ENCODE data around the gene PLEKHM1.
A peak's percentile ranks its signal among the peaks of the same experiment; 100 is the strongest.

The PLEKHM1 gene

GRCh38 chr17:45396496-45397205 lies 93.9 kb downstream of the PLEKHM1 start:
- Histone ChIP-seq H3K23ac (ENCODE audit: low read length) (no peak overlapping the region), H3K14ac (ENCODE audit: low read length) (no peak overlapping the region), H2BK5ac (ENCODE audit: low read depth, low read length, poor library complexity) (no peak overlapping the region), H3K4ac (ENCODE audit: low read depth, low read length) (no peak overlapping the region), H3K27me3 (ENCODE audit: insufficient read depth, low read length) (no peaks in the 10 kb centered on the region), H2AFZ (ENCODE audit: insufficient read depth, low read length, poor library complexity) (no peak overlapping the region), H3K4me2 (ENCODE audit: low read length) (no peak overlapping the region), H2BK120ac (ENCODE audit: insufficient read depth, low read length, poor library complexity) (no peak overlapping the region), H4K91ac (ENCODE audit: low read depth, low read length) (no peak overlapping the region), H3K4me3 (ENCODE audit: low read depth, low read length) (no peak overlapping the region), H3K79me1 (ENCODE audit: low read length) (no peaks in the 10 kb centered on the region), H4K12ac (ENCODE audit: low read depth, low read length) (no peak overlapping the region), H2BK12ac (ENCODE audit: low read length) (no peak overlapping the region), H3K9me3 (ENCODE audit: insufficient read depth, low read depth, low read length) (peaks cover 2% of the 10 kb centered on the region), H4K8ac (ENCODE audit: low read depth, low read length) (no peak overlapping the region), H3K18ac (ENCODE audit: low read length) (no peak overlapping the region), H3K9ac (ENCODE audit: low read length) (no peak overlapping the region), H3K27ac (ENCODE audit: low read depth, low read length) (no peak overlapping the region), H3K4me1 (ENCODE audit: control insufficient read depth in 1 of 2, insufficient read depth in 2 of 2, low read length in 2 of 2) (no peaks in the 10 kb centered on the region), H3K36me3 (ENCODE audit: control insufficient read depth in 1 of 2, insufficient read depth in 2 of 2, low read length in 2 of 2) (peaks cover 2 to 13% of the 10 kb centered on the region in 2 experiments), H3K79me2 (ENCODE audit: control insufficient read depth, insufficient read depth, low read length, poor library complexity) (no peaks in the 10 kb centered on the region), H2AK5ac (ENCODE audit: low read length) (no peak overlapping the region)
- DNase-seq, result no peak
- WGBS (ENCODE audit: extremely low coverage, insufficient coverage, insufficient read length), result no CpG with 5 or more reads among the region's 50 CpGs

- Histone ChIP-seq H3K27me3 (ENCODE audit: insufficient read depth, low read length) (no peaks in the 10 kb centered on the region), H4K12ac (ENCODE audit: low read depth, low read length) (no peak overlapping the region), H2AFZ (ENCODE audit: insufficient read depth, low read length, poor library complexity) (peak overlapping the region; percentile 45), H4K8ac (ENCODE audit: low read depth, low read length) (no peak overlapping the region), H3K36me3 (ENCODE audit: control insufficient read depth in 1 of 2, insufficient read depth in 2 of 2, low read length in 2 of 2) (peaks cover 2 to 10% of the 10 kb centered on the region in 2 experiments), H3K4me3 (ENCODE audit: low read depth, low read length) (no peak overlapping the region), H3K79me2 (ENCODE audit: control insufficient read depth, insufficient read depth, low read length, poor library complexity) (no peaks in the 10 kb centered on the region), H3K4ac (ENCODE audit: low read depth, low read length) (no peak overlapping the region), H3K4me1 (ENCODE audit: control insufficient read depth in 1 of 2, insufficient read depth in 2 of 2, low read length in 2 of 2) (no peaks in the 10 kb centered on the region), H2BK5ac (ENCODE audit: low read depth, low read length, poor library complexity) (no peak overlapping the region), H2BK12ac (ENCODE audit: low read length) (no peak overlapping the region), H3K14ac (ENCODE audit: low read length) (no peak overlapping the region), H3K27ac (ENCODE audit: low read depth, low read length) (no peak overlapping the region), H4K91ac (ENCODE audit: low read depth, low read length) (no peak overlapping the region), H3K18ac (ENCODE audit: low read length) (no peak overlapping the region), H3K9me3 (ENCODE audit: insufficient read depth, low read depth, low read length) (peaks cover 2% of the 10 kb centered on the region), H3K9ac (ENCODE audit: low read length) (no peak overlapping the region), H3K79me1 (ENCODE audit: low read length) (no peaks in the 10 kb centered on the region), H3K23ac (ENCODE audit: low read length) (no peak overlapping the region), H2BK120ac (ENCODE audit: insufficient read depth, low read length, poor library complexity) (no peak overlapping the region), H3K4me2 (ENCODE audit: low read length) (no peak overlapping the region), H2AK5ac (ENCODE audit: low read length) (no peak overlapping the region)
- DNase-seq, result no peak
- no CpG with 5 or more reads among the region's 60 CpGs for WGBS (ENCODE audit: extremely low coverage, insufficient coverage, insufficient read length)
Measured at GRCh38 chr17:45395569-45396415, 94.7 kb downstream of the PLEKHM1 start.

DNA sequence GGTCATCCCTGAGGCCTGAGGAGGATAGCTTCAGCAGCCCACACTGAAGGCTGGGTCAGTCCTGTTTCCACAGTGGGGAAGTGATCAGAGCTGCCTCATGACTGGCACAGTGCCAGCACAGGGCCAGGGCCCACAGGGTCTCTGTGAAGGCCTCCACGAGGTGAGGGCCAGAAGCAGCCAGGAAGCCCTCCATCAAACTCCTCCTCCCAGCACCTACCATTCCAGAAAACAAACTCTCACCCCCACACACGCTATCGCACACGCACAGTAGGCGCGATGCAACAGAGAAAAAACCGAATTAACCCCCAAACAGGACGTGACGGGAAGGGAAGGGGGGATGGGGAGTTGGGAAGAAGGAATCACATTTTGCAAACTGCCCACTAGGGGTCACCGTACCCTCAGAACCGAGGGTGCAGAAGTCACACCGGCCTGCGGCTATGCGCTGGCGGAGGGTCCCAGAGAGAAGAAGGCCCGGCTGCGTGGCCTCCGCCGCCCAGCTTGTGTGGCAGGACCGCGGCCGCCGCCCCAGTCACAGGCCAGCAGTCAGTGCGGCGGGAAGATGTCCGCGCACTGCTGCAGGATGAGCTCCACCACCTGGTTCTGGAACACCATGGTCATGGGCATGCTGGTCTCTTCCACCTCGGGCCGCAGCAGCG lies 95.5 kb downstream of the PLEKHM1 start:
- no peak overlapping the region for H2BK120ac ChIP-seq (ENCODE audit: insufficient read depth, low read length, poor library complexity)
- H3K4ac ChIP-seq (ENCODE audit: low read depth, low read length), result no peak overlapping the region
- H3K4me3 ChIP-seq (ENCODE audit: low read depth, low read length), result no peak overlapping the region
- H3K14ac ChIP-seq (ENCODE audit: low read length), result no peak overlapping the region
- H3K36me3 ChIP-seq (ENCODE audit: control insufficient read depth in 1 of 2, insufficient read depth in 2 of 2, low read length in 2 of 2), result peaks cover 2 to 10% of the 10 kb centered on the region in 2 experiments
- no peak overlapping the region for H2BK12ac ChIP-seq (ENCODE audit: low read length)
- no peaks in the 10 kb centered on the region for H3K4me1 ChIP-seq (ENCODE audit: control insufficient read depth in 1 of 2, insufficient read depth in 2 of 2, low read length in 2 of 2)
- H3K79me1 ChIP-seq (ENCODE audit: low read length), result no peaks in the 10 kb centered on the region
- H3K4me2 ChIP-seq (ENCODE audit: low read length), result no peak overlapping the region
- no CpG with 5 or more reads among the region's 30 CpGs for WGBS (ENCODE audit: extremely low coverage, insufficient coverage, insufficient read length)
- no peak overlapping the region for H4K91ac ChIP-seq (ENCODE audit: low read depth, low read length)
- no peak overlapping the region for H2AK5ac ChIP-seq (ENCODE audit: low read length)
- H3K18ac ChIP-seq (ENCODE audit: low read length), result no peak overlapping the region
- peak in 1 of 2 donors; percentile 65 for DNase-seq
- no peaks in the 10 kb centered on the region for H3K27me3 ChIP-seq (ENCODE audit: insufficient read depth, low read length)
- no peak overlapping the region for H2BK5ac ChIP-seq (ENCODE audit: low read depth, low read length, poor library complexity)
- peak overlapping the region; percentile 45 for H2AFZ ChIP-seq (ENCODE audit: insufficient read depth, low read length, poor library complexity)
- H3K9ac ChIP-seq (ENCODE audit: low read length), result no peak overlapping the region
- no peaks in the 10 kb centered on the region for H3K79me2 ChIP-seq (ENCODE audit: control insufficient read depth, insufficient read depth, low read length, poor library complexity)
- peaks cover 2% of the 10 kb centered on the region for H3K9me3 ChIP-seq (ENCODE audit: insufficient read depth, low read depth, low read length)
- peak overlapping the region; percentile 21 for H4K8ac ChIP-seq (ENCODE audit: low read depth, low read length)
- H4K12ac ChIP-seq (ENCODE audit: low read depth, low read length), result no peak overlapping the region
- H3K23ac ChIP-seq (ENCODE audit: low read length), result no peak overlapping the region
- H3K27ac ChIP-seq (ENCODE audit: low read depth, low read length), result no peak overlapping the region

- Histone ChIP-seq H2BK120ac (ENCODE audit: insufficient read depth, low read length, poor library complexity) (no peak overlapping the region), H3K18ac (ENCODE audit: low read length) (no peak overlapping the region), H4K12ac (ENCODE audit: low read depth, low read length) (no peak overlapping the region), H4K91ac (ENCODE audit: low read depth, low read length) (no peak overlapping the region), H2AK5ac (ENCODE audit: low read length) (no peak overlapping the region), H3K4me1 (ENCODE audit: control insufficient read depth in 1 of 2, insufficient read depth in 2 of 2, low read length in 2 of 2) (no peaks in the 10 kb centered on the region), H3K4me2 (ENCODE audit: low read length) (no peak overlapping the region), H3K27me3 (ENCODE audit: insufficient read depth, low read length) (no peaks in the 10 kb centered on the region), H4K8ac (ENCODE audit: low read depth, low read length) (peak overlapping the region; percentile 21), H2BK12ac (ENCODE audit: low read length) (no peak overlapping the region), H3K9ac (ENCODE audit: low read length) (no peak overlapping the region), H3K36me3 (ENCODE audit: control insufficient read depth in 1 of 2, insufficient read depth in 2 of 2, low read length in 2 of 2) (peaks cover 2 to 10% of the 10 kb centered on the region in 2 experiments), H3K9me3 (ENCODE audit: insufficient read depth, low read depth, low read length) (peaks cover 2% of the 10 kb centered on the region), H3K27ac (ENCODE audit: low read depth, low read length) (no peak overlapping the region), H3K79me1 (ENCODE audit: low read length) (no peaks in the 10 kb centered on the region), H2BK5ac (ENCODE audit: low read depth, low read length, poor library complexity) (no peak overlapping the region), H3K4ac (ENCODE audit: low read depth, low read length) (no peak overlapping the region), H3K4me3 (ENCODE audit: low read depth, low read length) (no peak overlapping the region), H3K14ac (ENCODE audit: low read length) (no peak overlapping the region), H3K23ac (ENCODE audit: low read length) (no peak overlapping the region), H2AFZ (ENCODE audit: insufficient read depth, low read length, poor library complexity) (no peak overlapping the region), H3K79me2 (ENCODE audit: control insufficient read depth, insufficient read depth, low read length, poor library complexity) (no peaks in the 10 kb centered on the region)
- no CpG with 5 or more reads among the region's 4 CpGs for WGBS (ENCODE audit: extremely low coverage, insufficient coverage, insufficient read length)
- DNase-seq, result no peak
Measured at GRCh38 chr17:45394564-45394912, 96.0 kb downstream of the PLEKHM1 start.

Measured in trophoblast cell (in vitro differentiated cells and primary cell).